NCI-H146 treated with DMSO at 0.1 percent for 48 hours (cell line): ENCODE data around the gene C3orf18.

Experiments used
- DNase-seq: peaks from one replicate; lab custom pipeline; 2025; ENCODE audit not compliant: unreplicated experiment; lab: John Stamatoyannopoulos, UW

C3orf18 gene

DNA sequence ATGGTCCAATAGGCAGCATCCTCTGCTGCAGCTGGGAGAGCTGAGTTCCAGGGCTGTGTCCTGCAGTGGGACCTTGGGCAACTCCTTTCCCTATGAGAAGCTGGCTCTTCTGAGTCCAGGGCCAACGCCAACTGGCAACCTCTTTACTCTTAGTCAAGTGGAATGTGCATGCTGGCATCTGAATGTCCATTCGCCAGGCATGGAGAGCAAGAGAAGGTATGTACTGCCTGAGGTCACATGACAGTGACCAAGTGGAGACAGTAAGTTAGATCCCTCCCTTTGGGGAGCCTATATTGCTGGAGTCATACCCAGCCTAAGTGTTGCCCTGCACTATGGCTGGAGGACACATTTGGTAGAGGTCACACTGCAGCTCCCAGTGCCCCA is 13.9 kb upstream of the C3orf18 start:
- DNase-seq, result no peak

DNA sequence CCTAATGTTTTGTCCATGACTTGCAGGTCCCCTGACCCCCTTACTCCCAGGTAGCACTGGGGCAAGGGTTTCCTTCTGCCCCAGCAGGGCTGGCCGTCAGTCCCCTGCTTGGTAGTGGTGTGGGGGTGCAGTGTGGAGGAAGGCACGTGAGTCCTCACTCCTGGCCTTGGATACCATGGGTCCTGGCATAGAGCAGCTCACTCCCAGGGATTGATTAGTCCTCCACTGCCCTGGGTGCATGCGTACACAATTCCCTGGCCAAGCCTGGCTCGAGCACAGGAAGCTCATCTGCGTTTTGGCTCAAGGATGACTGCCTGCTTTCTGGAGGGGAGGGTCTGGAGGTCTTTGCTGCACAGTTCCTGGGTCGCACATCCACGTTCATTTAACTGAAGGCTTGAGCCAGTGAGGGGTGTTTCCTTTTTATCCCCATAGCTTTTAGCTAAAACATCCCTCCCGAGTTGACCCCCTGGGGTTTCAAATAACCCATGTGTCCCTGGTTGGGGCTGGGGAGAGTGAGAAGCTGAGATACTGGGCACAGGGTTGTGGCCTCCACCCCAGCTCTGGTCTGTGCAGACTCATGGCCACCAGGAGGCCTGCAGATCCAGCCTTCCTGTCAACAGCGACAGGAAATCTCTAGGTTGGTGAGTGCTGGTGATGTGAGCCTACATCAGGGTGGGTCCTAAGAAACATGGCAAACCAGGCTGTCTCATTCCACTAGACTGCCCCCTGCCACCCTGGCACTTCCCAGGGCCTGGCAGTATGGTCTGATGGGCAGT is 13.3 kb upstream of the C3orf18 start:
- no peak for DNase-seq

DNA sequence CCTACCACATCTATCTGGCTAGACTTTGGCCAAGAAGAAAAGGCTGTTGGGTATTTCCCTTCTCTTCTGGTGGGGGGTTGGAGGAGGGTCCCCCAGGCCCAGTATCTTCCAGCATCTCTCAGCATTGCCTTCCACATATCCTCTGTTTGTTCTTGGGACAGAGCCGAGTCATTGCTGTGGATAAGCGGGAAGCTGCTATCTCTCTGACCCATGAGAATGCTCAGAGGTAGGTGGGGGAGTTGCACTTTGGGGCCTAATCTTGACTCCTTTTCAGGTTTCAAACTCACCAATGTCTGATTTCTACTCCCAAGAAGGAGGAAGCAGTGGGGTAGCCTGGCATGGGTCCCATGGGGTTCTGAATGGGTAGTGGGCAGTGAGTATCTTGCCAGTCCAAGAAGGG is 9.8 kb upstream of the C3orf18 start:
- DNase-seq, result no peak

DNA sequence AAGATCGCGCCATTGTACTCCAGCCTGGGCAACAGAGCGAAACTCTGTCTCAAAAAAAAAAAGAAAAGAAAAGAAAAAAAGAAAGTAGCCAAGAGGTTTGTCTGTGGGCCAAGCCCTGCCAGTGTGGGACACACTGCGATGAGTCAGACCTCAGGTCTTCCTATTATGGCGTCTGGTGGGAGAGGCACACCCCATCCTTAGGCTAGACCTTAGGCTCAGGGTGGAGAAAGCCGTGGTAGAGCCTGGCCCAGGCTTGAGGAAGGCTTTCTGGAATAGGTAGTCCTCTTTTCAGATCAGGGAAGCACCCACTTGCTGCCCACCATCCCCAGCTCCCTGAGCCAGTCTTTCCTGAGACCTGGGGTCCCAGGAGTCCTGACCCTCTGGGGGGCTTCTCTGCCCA is 7.8 kb upstream of the C3orf18 start:
- DNase-seq, result no peak

DNA sequence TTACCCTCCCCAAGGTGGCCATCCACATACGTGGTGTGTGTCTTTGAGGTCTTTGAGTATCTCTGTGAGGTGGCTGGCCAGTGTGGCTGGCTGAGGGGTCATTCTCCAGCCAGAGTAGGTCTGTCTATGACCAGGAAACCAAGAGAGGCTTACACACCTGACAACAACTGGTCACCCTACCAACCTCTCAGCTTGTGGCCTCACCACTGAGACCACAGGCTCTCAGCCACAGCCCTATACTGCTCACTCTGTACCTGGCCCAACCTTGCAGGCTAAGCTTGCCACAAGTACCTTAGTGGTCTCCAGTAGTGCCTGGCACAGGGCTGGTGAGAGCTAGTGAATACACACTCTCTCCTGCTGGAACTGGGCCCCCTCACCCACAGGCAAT is 6.9 kb upstream of the C3orf18 start:
- no peak for DNase-seq

DNA sequence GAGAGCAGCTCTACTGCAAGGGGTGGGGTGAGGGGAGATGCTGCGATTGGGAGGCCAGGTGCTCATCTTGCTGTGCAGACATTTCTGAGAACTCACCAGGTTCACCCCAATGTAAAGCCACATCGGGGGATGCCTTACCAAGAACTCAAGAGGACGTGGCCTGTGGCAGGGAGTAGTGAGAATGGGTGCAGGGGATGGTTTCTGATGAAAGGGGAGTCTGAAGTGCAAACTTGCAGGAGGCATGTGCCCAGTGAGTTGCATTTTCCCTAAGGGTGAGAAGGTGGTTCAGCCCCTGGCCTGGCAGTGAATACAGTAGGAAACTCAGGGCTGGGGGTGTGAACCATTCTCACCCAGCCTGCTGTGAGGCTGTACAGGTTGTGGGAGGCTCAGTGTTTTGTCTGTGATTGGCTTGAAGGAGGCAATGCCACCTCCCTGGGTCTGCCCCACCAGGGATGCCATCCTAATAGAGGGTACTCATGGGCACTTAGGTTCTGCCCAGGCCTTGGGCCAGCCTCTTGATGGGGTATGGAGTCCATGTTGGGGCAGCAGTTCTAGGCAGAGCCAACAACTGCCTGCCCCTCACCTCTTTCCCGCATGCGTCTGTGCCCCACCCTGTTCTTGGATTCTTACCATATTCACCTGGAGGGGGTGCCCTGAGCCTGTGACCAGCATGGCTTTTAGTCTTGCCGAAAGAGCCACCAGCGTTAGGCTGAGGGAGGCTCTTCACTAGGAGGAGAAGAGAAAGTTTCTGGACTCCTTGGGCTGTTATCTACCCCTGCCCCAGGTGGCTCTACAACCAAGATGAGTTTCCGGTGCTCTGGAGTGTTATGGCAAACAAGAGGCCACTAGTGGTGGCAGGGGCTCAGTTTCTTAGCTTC is 6.3 kb upstream of the C3orf18 start:
- DNase-seq, result no peak

DNA sequence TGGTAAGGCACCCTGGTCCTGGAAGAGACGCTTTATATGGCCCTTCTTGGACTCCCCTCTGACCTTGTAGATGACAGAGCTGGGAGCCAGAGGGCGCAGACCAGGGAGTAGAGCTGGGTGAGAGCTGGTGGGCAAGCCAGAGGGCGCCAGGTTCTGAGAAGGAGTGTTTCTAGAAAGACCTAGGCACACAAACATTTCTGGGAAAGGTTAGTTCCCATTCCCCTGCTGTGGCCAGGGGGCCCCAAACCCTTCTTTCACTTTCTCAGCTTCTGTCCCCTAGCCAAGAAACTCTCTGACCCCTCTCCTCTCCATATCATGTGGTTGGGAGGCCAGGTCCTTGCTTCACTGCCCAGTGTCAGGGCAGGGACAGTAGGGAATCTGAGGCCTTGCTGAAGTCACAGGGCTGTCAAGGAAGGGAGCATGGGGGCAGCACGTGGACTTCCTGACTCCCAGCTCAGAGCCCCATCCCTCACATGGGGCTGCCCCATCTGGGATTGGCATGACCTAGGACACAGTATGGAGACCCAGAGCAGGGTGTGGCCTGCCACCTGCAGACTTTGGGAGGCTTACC is 5.3 kb upstream of the C3orf18 start:
- no peak for DNase-seq

DNA sequence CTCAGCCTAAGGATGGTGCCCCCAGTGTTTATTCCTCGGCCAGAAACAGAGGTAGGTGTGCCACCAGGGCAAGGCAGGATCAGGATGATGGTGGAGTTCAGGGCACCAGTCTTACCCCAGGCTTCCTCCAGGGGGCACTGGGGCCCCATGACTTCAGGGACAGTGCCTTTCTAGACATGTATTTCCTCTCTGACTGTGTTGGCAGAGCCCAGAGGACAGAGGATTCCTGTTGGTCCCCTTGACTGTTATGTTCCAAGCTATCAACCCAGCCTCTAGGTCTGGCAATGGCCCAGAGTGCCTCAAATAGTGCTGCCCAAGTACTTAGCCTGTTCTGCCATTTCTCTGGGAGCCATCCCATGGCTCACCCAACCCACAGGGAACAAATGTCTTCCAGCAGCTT is 4.6 kb upstream of the C3orf18 start:
- DNase-seq, result no peak

DNA sequence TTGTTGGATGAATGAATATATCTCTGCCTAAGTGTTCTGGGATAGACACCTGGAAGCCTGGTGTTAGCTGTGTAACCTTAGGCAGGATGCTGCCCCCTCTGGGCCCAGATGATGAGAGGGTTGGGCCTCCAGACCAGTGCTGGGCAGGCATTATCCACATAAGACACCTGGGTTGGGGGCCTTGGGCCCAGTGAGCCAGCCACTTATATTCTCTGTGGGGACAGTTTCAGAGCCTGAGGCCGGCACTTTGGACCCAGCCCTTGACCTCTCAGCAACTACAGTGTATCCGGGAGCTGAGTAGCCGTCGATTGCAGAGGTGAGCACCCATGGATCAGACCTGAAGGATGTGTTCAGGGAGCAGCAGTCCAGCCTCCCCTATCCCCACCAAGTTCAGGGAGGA is 3.9 kb upstream of the C3orf18 start:
- no peak for DNase-seq

DNA sequence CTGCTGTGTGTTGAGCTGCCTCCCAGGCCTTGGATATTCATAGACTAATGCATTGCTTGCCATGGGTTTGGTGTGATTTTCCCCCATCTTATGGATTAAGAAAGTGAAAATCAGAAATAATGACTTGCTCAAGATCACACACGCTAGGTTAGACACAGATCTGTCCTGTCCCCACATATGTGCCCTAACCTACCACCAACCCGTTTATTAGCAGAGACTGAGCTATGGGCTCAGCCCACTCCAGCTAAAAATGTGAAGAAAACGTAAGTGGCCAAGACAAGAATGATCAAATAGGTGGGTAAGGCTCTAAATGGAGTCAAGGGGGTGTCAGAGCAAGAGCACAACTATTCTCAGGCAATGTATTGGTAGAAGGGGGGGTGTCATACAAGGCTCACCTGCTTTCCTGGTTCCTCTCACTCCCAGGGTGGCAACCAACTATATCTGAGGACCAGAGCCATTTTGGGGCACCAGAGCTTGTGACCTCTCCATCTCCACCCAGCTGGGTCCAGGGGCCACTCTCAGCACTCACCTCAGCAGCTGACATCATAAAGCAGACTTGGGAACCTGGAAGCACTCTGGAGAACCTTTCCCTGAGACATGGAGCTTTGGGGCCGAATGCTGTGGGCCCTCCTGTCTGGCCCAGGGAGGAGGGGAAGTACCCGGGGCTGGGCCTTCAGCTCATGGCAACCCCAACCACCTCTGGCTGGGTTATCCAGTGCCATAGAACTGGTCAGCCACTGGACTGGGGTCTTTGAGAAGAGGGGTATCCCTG is 3.1 kb upstream of the C3orf18 start:
- no peak for DNase-seq

DNA sequence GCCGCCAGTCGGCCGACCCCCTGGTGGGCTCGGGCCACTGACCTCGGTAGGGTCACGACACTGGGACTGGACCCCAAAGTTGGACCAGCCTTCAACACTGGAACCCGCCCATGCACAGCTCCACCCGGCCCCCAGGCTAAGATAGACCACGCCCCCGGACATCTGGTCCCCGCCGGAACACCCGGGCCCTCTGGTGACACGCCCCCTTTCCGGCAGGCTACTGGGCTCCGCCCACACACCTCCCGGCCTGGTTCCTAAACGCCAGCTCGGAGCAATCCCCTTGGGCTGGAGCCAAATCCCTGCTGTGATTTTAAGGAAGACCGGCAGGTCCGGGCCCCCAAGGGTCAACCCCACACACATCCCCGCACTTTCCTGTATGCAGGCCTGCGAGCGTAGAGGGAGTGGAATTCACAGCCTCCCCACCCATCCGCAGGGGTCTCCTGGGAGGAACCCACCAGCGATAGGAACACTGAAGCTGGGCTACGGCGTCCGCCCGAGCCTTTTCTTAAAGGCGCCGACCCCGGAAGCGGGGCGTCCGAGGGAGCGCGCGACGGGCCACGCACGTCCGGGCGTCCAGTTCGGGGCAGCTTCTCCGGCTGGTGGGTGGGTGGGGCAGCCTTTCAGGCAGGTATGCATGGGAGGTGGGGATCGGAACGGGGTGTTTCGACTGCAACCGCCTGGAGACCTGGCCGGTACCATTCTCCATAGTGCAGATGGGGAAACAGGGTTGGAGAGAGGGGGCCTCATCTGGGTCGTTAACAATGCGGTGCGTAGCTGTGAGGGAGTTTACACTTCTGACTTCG is 1.6 kb upstream of the C3orf18 start, which contains the start of gene HEMK1:
HEMK1 (plus strand) TSS at position 576 of the 803 bp plus-strand sequence. CDS start 1,583 bp downstream, outside the sequence.
- DNase-seq, result peak; percentile 71

DNA sequence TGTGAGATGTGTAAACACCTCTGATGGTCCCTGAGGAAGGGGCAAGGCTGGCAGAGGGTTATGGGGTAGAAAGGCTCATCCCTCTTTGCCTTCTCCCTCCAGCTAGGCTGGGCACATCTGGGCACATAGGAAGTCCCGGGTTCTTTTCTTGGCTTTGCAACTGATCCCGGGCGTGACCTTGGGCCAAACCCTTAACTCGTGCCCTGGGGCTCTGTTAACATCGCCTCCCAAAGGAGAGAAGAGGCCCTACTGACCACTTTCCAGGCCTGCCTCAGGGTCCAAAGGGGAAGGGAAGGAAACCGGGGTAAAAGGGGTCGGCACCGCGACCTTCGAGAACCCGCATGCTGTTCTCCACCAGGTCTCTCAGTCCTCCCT is 549 bp downstream of the C3orf18 start:
- DNase-seq, result no peak

DNA sequence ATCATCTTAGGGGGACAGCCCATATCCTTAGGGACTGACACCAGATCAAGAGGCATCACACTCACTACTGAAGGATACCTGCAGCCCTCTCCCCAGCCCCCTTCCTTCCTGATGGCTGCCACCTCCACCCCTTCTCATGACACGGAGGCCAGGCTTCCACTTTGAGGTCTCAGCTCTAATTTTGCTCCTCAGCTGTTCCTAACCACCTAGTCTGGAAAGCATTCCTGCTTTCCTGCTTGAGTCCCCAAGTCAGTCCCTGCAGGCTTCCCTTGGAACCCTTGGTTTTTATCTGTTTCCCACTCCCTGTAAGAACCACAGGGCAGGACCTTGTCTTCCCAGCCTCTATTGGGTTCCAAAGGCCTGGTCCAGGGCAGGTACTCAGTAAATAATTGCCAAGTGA is 3.2 kb downstream of the C3orf18 start:
- DNase-seq, result no peak

DNA sequence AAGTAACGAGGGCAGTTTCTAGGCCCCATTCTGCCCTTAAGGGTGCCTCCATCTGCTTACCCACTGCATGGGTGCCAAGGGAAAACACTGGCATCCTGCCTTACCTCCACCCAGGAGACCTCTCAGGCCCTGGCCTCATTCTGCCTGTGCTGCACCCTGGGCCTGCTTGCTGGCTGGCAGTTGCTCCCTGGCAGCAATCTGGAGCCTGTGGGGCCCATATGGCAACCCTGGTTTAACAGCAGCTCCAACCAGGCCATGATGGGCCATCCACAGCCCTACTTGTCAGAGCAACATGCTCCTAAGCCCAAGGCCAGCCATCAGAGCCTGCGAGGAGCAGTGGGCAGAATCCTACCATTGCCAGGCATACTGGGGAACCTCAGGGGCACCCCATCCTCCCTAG is 3.7 kb downstream of the C3orf18 start:
- DNase-seq, result no peak

DNA sequence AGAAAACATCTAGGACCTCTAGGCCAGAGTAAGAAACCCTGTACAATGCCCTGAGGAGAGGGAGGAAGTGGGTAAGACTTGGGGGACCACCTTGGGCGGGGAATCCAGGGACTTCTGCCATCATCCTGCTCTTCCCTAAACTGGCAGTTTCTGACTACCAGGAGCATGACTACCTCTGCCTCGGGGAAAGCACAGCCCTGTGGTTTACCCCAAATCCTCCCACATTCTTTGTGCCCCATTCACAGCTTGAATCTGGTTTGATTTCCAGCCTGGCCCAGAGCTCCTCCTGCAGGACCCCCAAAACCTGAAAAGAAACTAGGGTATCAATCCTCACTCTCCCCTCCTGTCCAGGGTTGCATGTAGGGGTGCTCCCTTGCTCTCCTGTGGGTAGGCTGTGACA is 4.7 kb downstream of the C3orf18 start:
- DNase-seq, result no peak

DNA sequence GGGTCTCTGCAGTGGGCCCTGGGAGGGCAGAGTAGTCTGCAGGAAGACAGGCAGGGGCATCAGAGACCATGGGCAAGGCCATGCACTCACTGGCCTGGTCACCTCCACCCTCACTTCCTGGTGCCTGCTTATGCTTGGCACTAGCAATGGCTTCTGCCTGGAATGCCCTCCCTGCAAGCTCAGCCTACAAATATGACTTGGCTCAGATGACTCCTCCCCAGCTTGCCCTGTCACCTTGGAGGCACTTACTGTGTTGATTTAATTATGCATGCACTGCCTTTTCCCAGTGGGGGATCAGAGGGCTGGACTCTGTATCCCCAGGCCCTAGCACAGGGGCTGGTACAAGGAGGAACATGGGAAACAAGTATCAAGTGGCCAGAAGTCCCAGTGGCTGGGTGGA is 7.8 kb downstream of the C3orf18 start:
- no peak for DNase-seq

DNA sequence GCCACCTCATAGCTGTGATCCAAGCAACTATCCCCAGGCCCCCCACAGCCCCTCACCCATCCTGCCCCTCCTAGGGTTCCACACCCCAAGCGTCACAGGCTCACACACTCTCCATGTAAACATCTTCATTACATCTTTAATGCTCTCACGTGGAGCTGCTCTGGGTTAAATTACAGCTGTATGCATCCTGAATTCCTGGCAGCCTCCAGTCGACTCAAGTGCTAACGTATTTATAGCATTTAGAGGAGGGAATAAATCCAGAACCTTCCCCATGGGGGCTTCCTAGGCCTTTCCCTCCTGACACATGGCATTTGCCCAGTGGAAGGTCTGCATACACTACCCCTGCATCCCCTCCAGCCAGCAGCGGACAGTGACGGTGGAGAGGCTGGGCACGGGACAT is 9.6 kb downstream of the C3orf18 start:
- DNase-seq, result no peak

DNA sequence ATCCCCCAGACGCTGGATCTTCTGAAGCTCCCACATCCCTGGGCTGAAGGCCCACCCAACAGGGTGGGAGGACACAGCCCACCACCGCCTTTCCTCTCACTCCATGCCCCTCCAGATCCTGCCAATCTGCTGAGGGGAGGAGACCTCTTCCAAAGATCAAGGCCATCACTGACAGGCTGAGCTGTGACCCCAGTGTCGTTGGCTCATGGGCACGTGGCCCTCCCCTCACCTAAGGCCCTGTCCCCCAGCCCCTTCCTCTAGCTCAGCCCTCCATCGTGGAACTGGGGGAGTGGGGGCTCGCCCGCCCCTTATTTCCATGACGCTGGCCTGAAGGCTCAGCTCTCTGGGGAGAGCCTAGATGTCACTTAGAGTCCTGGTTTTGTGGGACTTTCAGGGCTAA is 10.4 kb downstream of the C3orf18 start:
- DNase-seq, result no peak

DNA sequence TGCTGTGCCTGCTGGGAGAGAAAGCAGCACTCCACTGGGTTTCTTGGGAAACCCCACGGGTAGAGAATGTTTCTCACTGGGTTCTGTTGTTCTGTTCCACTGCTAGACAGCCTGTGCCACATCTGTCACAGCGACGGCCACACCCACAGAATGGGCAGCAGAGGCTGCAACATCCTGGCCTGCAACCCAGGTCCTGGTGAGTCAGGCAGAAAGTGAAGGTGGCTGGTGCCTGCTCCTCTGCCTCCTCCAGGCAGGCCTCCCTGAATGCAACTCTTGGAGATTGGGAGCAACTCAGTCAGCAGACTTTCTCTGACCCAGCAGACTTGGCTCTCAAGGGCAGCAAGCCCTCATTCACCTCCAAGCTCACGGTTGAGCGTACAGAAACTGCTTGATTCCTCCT is 13.0 kb downstream of the C3orf18 start:
- DNase-seq, result no peak

DNA sequence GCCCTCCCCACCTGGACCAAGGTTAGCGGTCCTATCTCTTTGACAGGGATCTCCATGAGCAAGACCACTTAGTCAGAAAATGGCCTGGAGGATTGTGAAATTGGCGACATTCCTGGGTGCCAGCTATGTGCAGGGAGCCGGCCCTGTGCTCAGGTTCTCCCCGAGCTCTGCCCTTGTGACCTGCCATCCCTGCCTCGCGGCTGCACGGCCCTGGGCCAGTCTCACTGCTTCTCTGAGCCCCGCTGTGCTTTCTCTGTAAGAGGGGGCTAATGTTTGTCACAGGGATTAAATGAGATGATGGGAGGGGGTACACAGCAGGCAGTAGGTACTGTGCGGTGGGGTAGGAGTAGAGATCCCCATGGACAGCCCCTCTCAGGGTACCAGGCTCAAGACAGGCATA is 14.9 kb downstream of the C3orf18 start:
- no peak for DNase-seq
